Heart left ventricle (tissue), 13 donors: ENCODE results near the gene TSC22D1.

Experiments used
- CTCF ChIP-seq, 12 donors: fragments of 200-600 bp; sonication (generic) in 4 of 12; IDR thresholded peaks; one replicate each; pipeline versions ENCODE4 v1.5.0 to v1.8.0; 2018 to 2022; ENCODE audit warnings: antibody characterized with exemption in 12 of 12, mild to moderate bottlenecking in 5 of 12
- POLR2A ChIP-seq, 2 donors: fragments of 450-650 bp; IDR thresholded peaks; one replicate each; pipeline ENCODE4 v1.6.1; 2017; ENCODE audit warnings: antibody characterized with exemption in 2 of 2, mild to moderate bottlenecking in 2 of 2, moderate library complexity in 2 of 2
- donor health status: ischemic (EF 13 %, LVEDD 7.1; RV severe dilation, severe dysfunction).
- donor health status: DM: no; HTN: yes; CAD: no.
- donor health status: DM: no; HTN: no; CAD: no.
- donor health status: ischemic (EF 25% LVEDD 6.9; RV normal size, moderate dysfunction).
- donor health status: ischemic (EF 25% LVEDD 5.7; RV mildly dilated, moderate dysfunction).
- donor health status: ischemic (EF 35%, LVEDD 5.7; RV mildly dilated, moderate dysfunction).
- donor health status: nonischemic (EF 11% LVEDD 7.7; RV severe dilation, severe dysfunction).
- donor health status: DM: yes; HTN: yes; CAD: no.
- donor health status: PGD.
- donor health status: ischemic (EF 29% LVEDD 5.4; RV normal size, mild dysfunction).
- donor health status: nonischemic (EF 23%, LVEDD 6.1; RV moderate dilation, normal function).

- TF ChIP-seq CTCF (IDR thresholded peaks at IDR 0.05) (no peak), POLR2A (IDR thresholded peaks at IDR 0.05) (no peak)
These were observed 56.5 kb downstream of the TSC22D1 start for GRCh38 chr13:44519642-44520041.
